Spinal cord (tissue), 10 donors: Measurements from ENCODE around the gene MCF2L2. TPM values are rescaled to one million over a fixed set of nuclear protein-coding genes. Genes with fewer than 3 reads are reported as not detected.

Source experiments
- DNase-seq, 6 donors: peaks; one replicate each; pipeline versions ENCODE4 v3.0.0 to v3.0.0-alpha.2; 2013 to 2015; ENCODE audit warnings: low spot score in 6 of 6, low read depth in 4 of 6
- H3K27ac ChIP-seq: one replicate; pipeline ENCODE4 v1.5.1; 2013; ENCODE audit warnings: low read depth, low read length, control low read depth
- H3K27me3 ChIP-seq: one replicate; pipeline ENCODE4 v1.6.1; 2013; ENCODE audit warnings: low read length; ENCODE audit not compliant: control insufficient read depth, insufficient read depth
- H3K36me3 ChIP-seq: one replicate; pipeline ENCODE4 v1.6.1; 2013; ENCODE audit warnings: low read length; ENCODE audit not compliant: control insufficient read depth, insufficient read depth
- H3K4me1 ChIP-seq: one replicate; pipeline ENCODE4 v1.6.1; 2013; ENCODE audit warnings: low read length; ENCODE audit not compliant: control insufficient read depth, insufficient read depth
- H3K4me3 ChIP-seq: one replicate; pipeline ENCODE4 v1.5.1; 2013; ENCODE audit warnings: low read depth, low read length, control low read depth
- H3K9me3 ChIP-seq: one replicate; pipeline ENCODE4 v1.6.1; 2013; ENCODE audit warnings: low read length; ENCODE audit not compliant: control insufficient read depth, insufficient read depth
- WGBS: methylation state at CpG from one replicate; pipeline ENCODE4 v1.1.5; 2013; ENCODE audit warnings: missing lambda C conversion rate; ENCODE audit not compliant: insufficient coverage; 5-methylcytosine and 5-hydroxymethylcytosine counted together
- polyA plus RNA-seq, 2 donors: library from polyadenylated mRNA; unstranded; fragments of 120-200 nt; gene quantifications; one replicate each; pipeline ENCODE4 v1.2.1, GENCODE V29; 2013; ENCODE audit not compliant: insufficient read length in 2 of 2
- total RNA-seq, 2 donors: library from RNA; depleted of rRNA in 1 of 2; stranded (reverse); fragments of 120-200 nt in 1 of 2; fragments of >200 nt in 1 of 2; gene quantifications; one replicate each; pipeline versions ENCODE4 v1.2.3 to v1.2.4, GENCODE V29; 2013 to 2014
- donor health status: healthy.

Gene MCF2L2
- total and polyA plus RNA-seq, 4 donors: 9.6 to 29.6 (median 18.8) TPM

- WGBS: 36% methylated on average over 3 of the region's 7 CpGs
- Histone ChIP-seq H3K9me3 (no peaks in the 10 kb centered on the region), H3K36me3 (no peaks in the 10 kb centered on the region), H3K27me3 (no peaks in the 10 kb centered on the region), H3K4me3 (no peak overlapping the region), H3K27ac (peak overlapping the region; percentile 72), H3K4me1 (peaks cover 4% of the 10 kb centered on the region)
- no peak for DNase-seq
These were observed 168.1 kb downstream of the MCF2L2 start for GRCh38 chr3:183260167-183260904.

GRCh38 chr3:183259621-183260020 lies 168.8 kb downstream of the MCF2L2 start:
- Histone ChIP-seq H3K36me3 (no peaks in the 10 kb centered on the region), H3K4me3 (no peak overlapping the region), H3K27me3 (no peaks in the 10 kb centered on the region), H3K9me3 (no peaks in the 10 kb centered on the region), H3K27ac (peak overlapping the region; percentile 72), H3K4me1 (peaks cover 4% of the 10 kb centered on the region)
- 64% methylated on average over 2 of the region's 2 CpGs for WGBS
- DNase-seq: no peak

- Histone ChIP-seq H3K36me3 (no peaks in the 10 kb centered on the region), H3K4me3 (no peak overlapping the region), H3K27me3 (no peaks in the 10 kb centered on the region), H3K9me3 (no peaks in the 10 kb centered on the region), H3K27ac (peak overlapping the region; percentile 72), H3K4me1 (peaks cover 5% of the 10 kb centered on the region)
- no peak for DNase-seq
- 40% methylated on average over 1 of the region's 3 CpGs for WGBS
These were observed 169.3 kb downstream of the MCF2L2 start for GRCh38 chr3:183259087-183259486.

- H3K4me3 ChIP-seq: peak overlapping the region; percentile 51
- H3K9me3 ChIP-seq: no peaks in the 10 kb centered on the region
- H3K27me3 ChIP-seq: no peaks in the 10 kb centered on the region
- peaks cover 5% of the 10 kb centered on the region for H3K4me1 ChIP-seq
- H3K27ac ChIP-seq: peak overlapping the region; percentile 82
- no peaks in the 10 kb centered on the region for H3K36me3 ChIP-seq
- DNase-seq: no peak
- 70% methylated on average over 4 of the region's 4 CpGs for WGBS
These were observed 173.1 kb downstream of the MCF2L2 start for GRCh38 chr3:183255348-183255730.

GRCh38 chr3:183254487-183255347 lies 173.7 kb downstream of the MCF2L2 start:
- peak in 1 of 6 donors; percentile 57 for DNase-seq
- Histone ChIP-seq H3K4me3 (peak overlapping the region; percentile 81), H3K4me1 (peaks cover 5% of the 10 kb centered on the region), H3K36me3 (no peaks in the 10 kb centered on the region), H3K27ac (peak overlapping the region; percentile 82), H3K27me3 (no peaks in the 10 kb centered on the region), H3K9me3 (no peaks in the 10 kb centered on the region)
- WGBS: 5% methylated on average over 45 of the region's 49 CpGs

GRCh38 chr3:183253528-183254486 lies 174.6 kb downstream of the MCF2L2 start:
- peak in 3 of 6 donors; percentile 47 to 79 (median 67) for DNase-seq
- Histone ChIP-seq H3K27me3 (no peaks in the 10 kb centered on the region), H3K27ac (peak overlapping the region; percentile 86), H3K4me1 (peaks cover 9% of the 10 kb centered on the region), H3K4me3 (peak overlapping the region; percentile 81), H3K9me3 (no peaks in the 10 kb centered on the region), H3K36me3 (no peaks in the 10 kb centered on the region)
- under 1% methylated on average over 111 of the region's 111 CpGs for WGBS

GRCh38 chr3:183252973-183253527 lies 175.4 kb downstream of the MCF2L2 start, which contains the start of gene B3GNT5:
B3GNT5 (plus strand) TSS chr3:183253253; CDS start chr3:183269799, 16,546 bp downstream.
- peak within 1 kb of the TSS; percentile 86 for H3K27ac ChIP-seq
- H3K4me3 ChIP-seq: peak within 1 kb of the TSS; percentile 81
- H3K9me3 ChIP-seq: no peaks in the 10 kb centered on the region
- peaks cover 9% of the 10 kb centered on the region for H3K4me1 ChIP-seq
- DNase-seq: peak in 1 of 6 donors; percentile 29
- no peaks in the 10 kb centered on the region for H3K36me3 ChIP-seq
- WGBS: under 1% methylated on average over 43 of the region's 43 CpGs
- no peaks in the 10 kb centered on the region for H3K27me3 ChIP-seq

- Histone ChIP-seq H3K27me3 (no peaks in the 10 kb centered on the region), H3K27ac (no peak overlapping the region), H3K9me3 (no peaks in the 10 kb centered on the region), H3K4me1 (peaks cover 9% of the 10 kb centered on the region), H3K4me3 (peak overlapping the region; percentile 81), H3K36me3 (no peaks in the 10 kb centered on the region)
- DNase-seq: no peak
- WGBS: no CpG with 5 or more reads among the region's 5 CpGs
These were observed 176.2 kb downstream of the MCF2L2 start for GRCh38 chr3:183252118-183252782.
